GM19240 (cell line): ENCODE measurements around the gene ZBTB46.

ENCODE experiments used
- DNase-seq: peaks from one replicate; pipeline ENCODE4 v3.0.0; 2011; ENCODE audit warnings: low spot score; ENCODE audit not compliant: insufficient read length

ZBTB46 gene

DNA sequence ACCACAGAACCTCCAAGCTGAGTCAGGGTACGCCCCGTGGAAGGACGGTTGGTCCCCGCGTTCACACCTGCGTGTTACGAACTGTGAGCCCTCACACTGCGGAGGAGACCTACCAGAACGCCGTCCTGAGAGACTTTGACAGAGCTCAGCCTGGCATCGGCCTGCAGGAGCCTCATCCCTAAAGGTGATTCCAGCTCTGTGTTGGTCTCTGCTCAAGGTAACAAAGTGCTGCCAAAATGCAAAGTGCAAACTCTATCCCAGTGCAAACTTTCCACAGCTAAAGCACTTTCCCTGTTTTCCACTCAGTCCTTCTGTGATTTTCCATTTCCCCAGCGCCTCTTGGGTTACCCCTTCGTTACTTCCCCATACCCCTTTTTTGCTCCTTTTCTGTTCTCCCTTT, 8.6 kb upstream of the ZBTB46 start:
- DNase-seq, result no peak

DNA sequence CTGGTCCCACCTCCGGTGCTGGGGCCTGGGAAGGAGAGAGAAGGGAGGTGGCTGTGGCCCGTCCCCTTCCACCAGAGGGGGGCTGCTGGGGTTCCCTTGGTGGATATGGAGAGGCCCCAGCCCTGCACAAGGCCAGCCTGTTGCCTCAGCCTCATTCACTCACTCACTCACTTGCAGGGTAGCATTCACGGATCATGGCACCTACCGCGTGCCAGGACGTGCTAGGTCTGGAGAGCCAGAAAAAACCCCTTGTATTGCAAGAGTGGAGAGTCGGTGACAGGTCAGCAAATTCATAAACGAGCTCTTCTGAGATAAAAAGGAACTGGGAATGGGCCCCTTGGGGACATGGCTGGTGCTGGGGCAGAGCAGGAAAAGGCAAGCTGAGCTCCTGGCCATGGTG, 6.4 kb upstream of the ZBTB46 start:
- DNase-seq, result no peak

- DNase-seq, result no peak
These were observed 5.6 kb upstream of the ZBTB46 start for GRCh38 chr20:63836458-63837344.

- no peak for DNase-seq
These were observed 4.2 kb upstream of the ZBTB46 start for GRCh38 chr20:63835021-63835858.

- DNase-seq, result no peak
These were observed 3.4 kb upstream of the ZBTB46 start for GRCh38 chr20:63834491-63834880.

- no peak for DNase-seq
These were observed 2.9 kb upstream of the ZBTB46 start for GRCh38 chr20:63833776-63834490.

DNA sequence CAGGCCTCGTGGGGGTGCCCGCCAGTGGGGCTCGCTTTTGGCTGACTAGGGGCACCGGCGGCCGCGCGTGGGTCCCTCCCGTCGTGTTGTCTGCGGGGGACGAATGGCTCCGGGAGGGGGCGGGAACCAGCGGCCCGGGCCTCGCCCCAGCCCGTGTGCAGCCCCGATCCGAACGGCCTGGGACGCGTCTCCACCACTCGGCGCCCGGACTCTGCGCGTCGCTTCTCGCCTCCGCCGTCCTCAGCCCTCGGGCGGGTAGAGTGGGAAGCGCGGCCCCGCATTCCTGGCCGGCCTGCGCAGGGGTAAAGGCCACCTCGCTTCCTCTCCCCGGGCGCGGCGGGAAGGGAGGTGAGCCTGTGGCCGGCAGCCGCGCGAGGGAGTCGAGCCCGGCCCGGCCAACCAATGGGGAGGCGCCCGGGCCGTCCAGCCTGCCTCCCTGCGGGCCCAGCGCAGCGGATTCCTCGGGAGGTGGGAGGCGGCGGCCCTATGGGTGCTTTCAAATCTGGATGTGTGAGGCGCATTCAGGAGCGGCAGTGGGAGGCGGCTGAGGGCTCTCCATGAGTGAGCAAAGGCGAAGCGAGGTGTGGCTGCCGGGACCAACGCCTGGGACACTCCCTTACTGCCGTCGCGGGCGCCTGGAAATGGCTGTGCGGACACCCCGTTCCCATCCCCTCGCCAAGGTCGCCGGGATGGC, 1.1 kb upstream of the ZBTB46 start:
- no peak for DNase-seq

- DNase-seq, result no peak
These were observed 555 bp upstream of the ZBTB46 start for GRCh38 chr20:63831646-63831992.

DNA sequence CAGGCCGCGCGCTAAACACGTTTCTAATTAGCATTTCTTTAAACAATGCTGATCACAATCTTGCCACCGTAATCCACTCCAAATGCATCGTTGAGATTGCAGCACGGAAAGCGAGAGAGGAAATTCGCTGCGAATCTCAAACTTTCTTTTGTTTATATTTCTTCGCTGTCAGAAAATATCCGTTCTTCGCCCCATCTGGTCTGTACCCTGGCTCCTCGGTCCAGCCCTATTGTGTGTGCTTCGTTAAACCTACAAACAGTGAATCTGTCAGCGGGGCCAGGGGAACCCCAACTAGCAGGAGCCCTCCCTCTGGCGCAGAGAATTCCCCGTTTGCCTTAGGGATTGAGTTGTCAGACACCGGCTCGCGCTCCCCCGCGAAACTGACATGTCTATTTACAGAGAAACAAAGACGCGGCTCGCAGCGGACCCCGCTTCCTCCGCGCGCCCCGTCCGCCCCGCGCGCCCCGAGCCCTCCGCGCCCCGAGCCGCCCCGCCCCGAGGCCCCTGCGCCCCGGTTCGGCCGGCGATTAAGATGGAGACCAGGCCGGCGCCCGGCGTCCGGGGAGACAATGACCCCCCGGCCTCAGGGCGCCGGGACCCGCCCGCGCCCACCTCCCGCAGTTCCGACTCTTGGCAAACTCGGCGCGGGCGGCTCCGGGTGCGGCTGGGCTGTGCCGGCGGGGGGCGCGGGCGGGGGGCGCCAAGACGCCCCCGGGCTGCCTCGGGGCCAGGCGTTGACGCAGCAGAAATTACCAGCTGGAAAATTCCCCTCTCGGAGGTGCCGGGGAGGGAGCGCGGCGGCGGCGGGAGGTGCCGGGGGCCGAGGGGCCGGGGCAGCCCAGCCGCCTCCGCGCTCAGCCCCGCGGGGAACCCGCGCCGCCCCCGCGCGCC, 874 bp downstream of the ZBTB46 start:
- DNase-seq, result peak; percentile 64

GRCh38 chr20:63829603-63829944, 1.5 kb downstream of the ZBTB46 start:
- no peak for DNase-seq

DNA sequence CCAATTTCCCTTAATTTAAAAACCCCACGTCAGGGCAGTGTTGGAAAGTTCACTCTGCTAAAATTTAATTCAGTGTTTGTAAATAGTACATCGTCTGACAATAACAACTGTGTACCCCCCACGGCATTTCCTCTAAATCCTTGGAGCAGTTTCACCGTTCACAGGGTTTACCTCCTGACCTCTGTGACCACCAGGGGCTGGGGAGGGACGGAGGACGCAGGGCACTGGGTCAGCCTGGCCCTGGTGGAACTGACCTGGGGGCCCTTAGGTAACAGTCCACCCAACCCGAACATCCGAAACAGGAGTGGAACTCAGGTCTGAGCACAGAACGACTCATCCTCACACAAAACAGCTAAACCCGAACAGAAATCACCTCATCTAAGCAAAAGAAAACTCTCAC, 2.1 kb downstream of the ZBTB46 start:
- DNase-seq, result no peak

GRCh38 chr20:63828545-63828944, 2.5 kb downstream of the ZBTB46 start:
- DNase-seq, result no peak

GRCh38 chr20:63828124-63828523, 2.9 kb downstream of the ZBTB46 start:
- no peak for DNase-seq

- no peak for DNase-seq
These were observed 4.3 kb downstream of the ZBTB46 start for GRCh38 chr20:63826753-63827152.

GRCh38 chr20:63825331-63826118, 5.5 kb downstream of the ZBTB46 start:
- no peak for DNase-seq

- DNase-seq, result no peak
These were observed 7.3 kb downstream of the ZBTB46 start for GRCh38 chr20:63823691-63824311.

- DNase-seq, result no peak
These were observed 8.8 kb downstream of the ZBTB46 start for GRCh38 chr20:63822276-63822696.

- DNase-seq, result no peak
These were observed 9.3 kb downstream of the ZBTB46 start for GRCh38 chr20:63821811-63822210.

DNA sequence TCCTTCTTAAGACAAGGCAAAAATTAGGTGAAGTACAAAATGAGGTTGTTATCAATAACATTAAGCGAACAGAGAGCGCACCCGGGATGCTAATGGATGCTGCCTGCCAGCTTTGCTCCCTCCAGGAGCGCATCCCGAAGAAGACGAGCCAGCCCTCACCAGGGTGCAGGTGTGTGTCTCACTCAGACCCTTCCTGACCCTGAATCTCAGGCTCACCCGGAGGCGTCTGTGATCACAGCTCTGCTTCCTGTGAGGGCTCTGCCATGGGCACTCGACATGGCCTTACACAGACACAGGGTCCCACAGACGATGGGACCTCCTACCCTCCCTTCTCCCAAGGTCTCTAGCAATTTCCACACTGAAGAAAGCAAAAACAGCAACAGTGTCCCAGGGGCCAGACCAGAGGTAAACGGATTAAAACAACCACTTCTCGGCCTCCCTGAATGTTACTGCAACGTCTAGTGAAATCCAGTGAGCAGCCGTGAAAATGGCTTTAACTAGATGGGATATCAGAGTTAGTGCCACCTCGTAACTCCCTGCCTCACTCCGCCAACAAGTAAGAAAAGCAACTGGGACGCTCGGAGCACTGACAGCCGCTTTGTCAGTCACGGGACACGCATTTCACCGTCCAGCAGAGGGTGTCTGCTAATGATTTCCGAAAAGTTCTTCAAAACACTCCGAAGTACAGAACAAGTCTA, 11.7 kb downstream of the ZBTB46 start:
- DNase-seq, result no peak
